B cell (primary cell): ENCODE data around the gene ARHGAP32. TPM values are rescaled to one million over a fixed set of nuclear protein-coding genes. Genes with fewer than 3 reads are reported as not detected.

Experiments
- ATAC-seq: fragments of 200-7000 bp; cut with Tn5 transposase; one replicate; pipeline ENCODE4 v1.10.0; 2021; ENCODE audit warnings: low read depth, mild to moderate bottlenecking, moderate number of reproducible peaks, moderate library complexity
- CTCF ChIA-PET: fragments of 350-600 bp; sonication (Branson Sonifier 250); formaldehyde crosslinking; loops from one replicate; lab custom pipeline; 2021; ENCODE audit warnings: antibody characterized with exemption, inconsistent platforms; lab: Charles Lee
- POLR2A ChIA-PET: fragments of 350-600 bp; sonication (Branson Sonifier 250); formaldehyde crosslinking; loops from one replicate; lab custom pipeline; 2021; ENCODE audit warnings: antibody characterized with exemption; lab: Charles Lee
- DNase-seq: peaks from one replicate; pipeline ENCODE4 v3.0.0; 2013
- H2AFZ ChIP-seq: 2 replicates; pipeline ENCODE4 v1.6.1; 2012; ENCODE audit warnings: mild to moderate bottlenecking, low read depth, low read length; ENCODE audit not compliant: insufficient read depth, poor library complexity, severe bottlenecking
- H3K27ac ChIP-seq, 2 donors: 1 replicate in 1 of 2; 2 replicates in 1 of 2; pipeline ENCODE4 v1.5.1; 2012 to 2013; ENCODE audit warnings: low read length in 2 of 2, mild to moderate bottlenecking in 2 of 2, moderate library complexity in 1 of 2
- H3K27me3 ChIP-seq, 4 experiments: fragments of 200-600 bp in 1 of 4; sonication (generic) in 1 of 4; replicated peaks in 1 of 4; 1 replicate in 2 of 4; 2 replicates in 2 of 4; pipeline versions ENCODE4 v1.6.1 to v1.7.0; 2013 to 2016; ENCODE audit warnings: low read length in 3 of 4, mild to moderate bottlenecking in 2 of 4, mixed read lengths in 1 of 4, moderate library complexity in 1 of 4; ENCODE audit not compliant: insufficient read depth in 4 of 4, control insufficient read depth in 3 of 4; ENCODE audit errors: control extremely low read depth in 1 of 4
- H3K36me3 ChIP-seq, 2 experiments: replicated peaks in 1 of 2; 1 replicate in 1 of 2; 2 replicates in 1 of 2; pipeline versions ENCODE4 v1.6.1 to v1.7.1; 2013; ENCODE audit warnings: low read length in 1 of 2; ENCODE audit not compliant: insufficient read depth in 2 of 2, control insufficient read depth in 1 of 2; ENCODE audit errors: control extremely low read depth in 1 of 2, extremely low read depth in 1 of 2
- H3K4me1 ChIP-seq, 2 donors: fragments of 200-600 bp in 1 of 2; sonication (generic) in 1 of 2; 1 replicate in 1 of 2; 2 replicates in 1 of 2; pipeline versions ENCODE4 v1.5.1 to v1.6.1; 2013 to 2017; ENCODE audit warnings: low read length in 2 of 2; ENCODE audit not compliant: control insufficient read depth in 2 of 2, insufficient read depth in 2 of 2
- H3K4me2 ChIP-seq: replicated peaks from 2 replicates; pipeline ENCODE3; 2012; ENCODE audit warnings: mild to moderate bottlenecking, low read depth, low read length; ENCODE audit not compliant: poor library complexity, severe bottlenecking
- H3K4me3 ChIP-seq, 5 experiments: fragments of 200-600 bp in 1 of 5; sonication (generic) in 1 of 5; 1 replicate in 3 of 5; 2 replicates in 2 of 5; pipeline versions ENCODE4 v1.5.1 to v1.7.0; 2011 to 2016; ENCODE audit warnings: low read length in 4 of 5, mild to moderate bottlenecking in 4 of 5, low read depth in 2 of 5, control low read depth in 1 of 5, moderate library complexity in 1 of 5; ENCODE audit not compliant: insufficient read depth in 1 of 5; ENCODE audit errors: control extremely low read depth in 1 of 5, extremely low read depth in 1 of 5
- H3K79me2 ChIP-seq: fragments of 200-600 bp; sonication (generic); one replicate; pipeline ENCODE4 v1.6.0; 2016; ENCODE audit warnings: low read length; ENCODE audit not compliant: control insufficient read depth, insufficient read depth
- H3K9ac ChIP-seq: fragments of 200-600 bp; sonication (generic); 2 replicates; pipeline ENCODE4 v1.6.1; 2017; ENCODE audit warnings: mild to moderate bottlenecking, low read length, moderate library complexity
- H3K9me3 ChIP-seq, 3 donors: one replicate each; pipeline versions ENCODE4 v1.6.1 to v1.7.1; 2013; ENCODE audit warnings: low read length in 2 of 3; ENCODE audit not compliant: control insufficient read depth in 2 of 3, insufficient read depth in 1 of 3; ENCODE audit errors: control extremely low read depth in 1 of 3
- H4K20me1 ChIP-seq: 2 replicates; pipeline ENCODE4 v1.6.0; 2012; ENCODE audit warnings: mild to moderate bottlenecking, low read length; ENCODE audit not compliant: insufficient read depth, control insufficient read depth, poor library complexity, severe bottlenecking
- H3K27ac Mint-ChIP-seq: one replicate; pipeline ENCODE4 v1.8.0; 2021; ENCODE audit warnings: mixed read lengths
- H3K27me3 Mint-ChIP-seq: one replicate; pipeline ENCODE4 v1.8.0; 2021; ENCODE audit warnings: mixed read lengths
- H3K4me1 Mint-ChIP-seq: one replicate; pipeline ENCODE4 v1.8.0; 2021; ENCODE audit warnings: mixed read lengths
- H3K4me3 Mint-ChIP-seq: one replicate; pipeline ENCODE4 v1.8.0; 2021; ENCODE audit warnings: mixed read lengths
- H3K9me3 Mint-ChIP-seq: one replicate; pipeline ENCODE4 v1.8.0; 2022; ENCODE audit warnings: mixed read lengths; ENCODE audit not compliant: insufficient read depth
- EZH2 ChIP-seq: IDR thresholded peaks from 2 replicates; pipeline ENCODE4 v1.6.1; 2012; ENCODE audit warnings: borderline replicate concordance, low read depth, mild to moderate bottlenecking, moderate library complexity, low read length; ENCODE audit not compliant: insufficient read depth, poor library complexity, severe bottlenecking
- whole genome bisulfite sequencing: methylation state at CpG from one replicate; pipeline ENCODE4 v1.1.5; 2013; ENCODE audit warnings: missing lambda C conversion rate; ENCODE audit not compliant: insufficient coverage; 5-methylcytosine and 5-hydroxymethylcytosine counted together
- intact Hi-C: fragments of 100-400 bp; cut with micrococcal nuclease; formaldehyde crosslinking; loops from one replicate; pipeline ENCODE4 v1.10.0; 2022
- polyA plus RNA-seq: library from polyadenylated mRNA; depleted of rRNA; stranded (reverse); fragments of >200 nt; gene quantifications from 2 replicates; pipeline ENCODE4 v1.2.3, GENCODE V29; 2012
- total RNA-seq, 2 donors: library from RNA; stranded (reverse); fragments of 120-200 nt in 1 of 2; gene quantifications; 1 replicate in 1 of 2; 2 replicates in 1 of 2; pipeline versions ENCODE4 v1.2.3 to v1.2.4, GENCODE V29; 2013 to 2022
- TF ChIP-seq, protein P1 (sequence below): fragments of 200-600 bp; IDR thresholded peaks from one replicate; pipeline ENCODE4 v1.8.0; 2022; ENCODE audit warnings: antibody characterized with exemption, mild to moderate bottlenecking

Gene ARHGAP32
- total and polyA plus RNA-seq, 2 donors (not counting 1 experiment from before 2014, with no cell fraction given): 4.4 to 10.6 TPM

- no peaks in the 10 kb centered on the region for H4K20me1 ChIP-seq
- no peak overlapping the region for H3K9ac ChIP-seq
- no peak overlapping the region for H3K27ac Mint-ChIP-seq
- ATAC-seq (no peak), DNase-seq (no peak)
- H3K27ac ChIP-seq: no peak overlapping the region
- no peaks in the 10 kb centered on the region for H3K9me3 Mint-ChIP-seq
- CTCF ChIA-PET: no interaction called here
- no peaks in the 10 kb centered on the region for H3K27me3 ChIP-seq
- no peaks in the 10 kb centered on the region for H3K4me1 ChIP-seq
- POLR2A ChIA-PET: no interaction called here
- peaks cover 7% of the 10 kb centered on the region for H3K79me2 ChIP-seq
- TF ChIP-seq EZH2: no peak
- H3K4me3 ChIP-seq: no peak overlapping the region
- no peak overlapping the region for H3K4me2 ChIP-seq
- H3K4me1 Mint-ChIP-seq: no peaks in the 10 kb centered on the region
- no peak overlapping the region for H3K4me3 Mint-ChIP-seq
- peaks cover 0 to 2% of the 10 kb centered on the region in 2 experiments for H3K36me3 ChIP-seq
- intact Hi-C loops: no loop called here
- WGBS: no CpG with 5 or more reads among the region's 1 CpG
- H3K27me3 Mint-ChIP-seq: no peaks in the 10 kb centered on the region
- no peaks in the 10 kb centered on the region for H3K9me3 ChIP-seq
- no peak overlapping the region for H2AFZ ChIP-seq
Measured at GRCh38 chr11:129236850-129237249, 44.7 kb upstream of the ARHGAP32 start.

DNA sequence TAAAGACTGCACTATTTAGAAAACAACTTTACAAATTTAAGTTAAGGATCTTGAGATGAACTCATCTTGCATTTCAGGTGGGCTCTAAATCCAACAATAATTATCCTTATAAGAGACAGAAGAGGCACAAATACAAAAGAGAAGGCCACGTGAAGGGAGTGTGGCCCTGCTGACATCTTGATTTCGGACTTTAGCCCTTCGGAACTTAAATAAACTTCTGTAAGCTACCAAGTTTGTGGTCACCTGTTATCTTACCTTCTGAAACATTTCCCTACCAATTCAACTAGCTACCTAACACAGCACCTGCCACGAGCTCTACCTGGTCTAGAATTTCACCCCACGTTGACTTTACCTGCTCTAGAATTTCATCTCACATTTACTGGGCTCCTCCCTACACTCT, 42.9 kb upstream of the ARHGAP32 start:
- WGBS: 87% methylated on average over 4 of the region's 5 CpGs
- no peak for DNase-seq
- no peaks in the 10 kb centered on the region for H3K4me1 Mint-ChIP-seq
- intact Hi-C loops: loop anchor here (5.0 kb wide), 1 partner anchor 97 kb away; no protein-coding TSS in a partner anchor
- Histone ChIP-seq H4K20me1 (no peaks in the 10 kb centered on the region), H3K9me3 (no peaks in the 10 kb centered on the region), H3K4me1 (no peaks in the 10 kb centered on the region), H3K36me3 (peaks cover 0 to 2% of the 10 kb centered on the region in 2 experiments), H3K27ac (no peak overlapping the region), H3K4me2 (no peak overlapping the region), H3K9ac (no peak overlapping the region), H2AFZ (no peak overlapping the region), H3K4me3 (no peak overlapping the region), H3K27me3 (no peaks in the 10 kb centered on the region), H3K79me2 (no peaks in the 10 kb centered on the region)
- ChIA-PET POLR2A (no interaction called here), CTCF (no interaction called here)
- no peaks in the 10 kb centered on the region for H3K9me3 Mint-ChIP-seq
- no peak overlapping the region for H3K27ac Mint-ChIP-seq
- ATAC-seq: no peak
- H3K27me3 Mint-ChIP-seq: no peaks in the 10 kb centered on the region
- TF ChIP-seq EZH2: no peak
- TF ChIP-seq, protein P1, sequence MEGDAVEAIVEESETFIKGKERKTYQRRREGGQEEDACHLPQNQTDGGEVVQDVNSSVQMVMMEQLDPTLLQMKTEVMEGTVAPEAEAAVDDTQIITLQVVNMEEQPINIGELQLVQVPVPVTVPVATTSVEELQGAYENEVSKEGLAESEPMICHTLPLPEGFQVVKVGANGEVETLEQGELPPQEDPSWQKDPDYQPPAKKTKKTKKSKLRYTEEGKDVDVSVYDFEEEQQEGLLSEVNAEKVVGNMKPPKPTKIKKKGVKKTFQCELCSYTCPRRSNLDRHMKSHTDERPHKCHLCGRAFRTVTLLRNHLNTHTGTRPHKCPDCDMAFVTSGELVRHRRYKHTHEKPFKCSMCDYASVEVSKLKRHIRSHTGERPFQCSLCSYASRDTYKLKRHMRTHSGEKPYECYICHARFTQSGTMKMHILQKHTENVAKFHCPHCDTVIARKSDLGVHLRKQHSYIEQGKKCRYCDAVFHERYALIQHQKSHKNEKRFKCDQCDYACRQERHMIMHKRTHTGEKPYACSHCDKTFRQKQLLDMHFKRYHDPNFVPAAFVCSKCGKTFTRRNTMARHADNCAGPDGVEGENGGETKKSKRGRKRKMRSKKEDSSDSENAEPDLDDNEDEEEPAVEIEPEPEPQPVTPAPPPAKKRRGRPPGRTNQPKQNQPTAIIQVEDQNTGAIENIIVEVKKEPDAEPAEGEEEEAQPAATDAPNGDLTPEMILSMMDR: no peak
- no peak overlapping the region for H3K4me3 Mint-ChIP-seq
